SK-N-SH (cell line): Measurements from ENCODE around the gene TENT4A. TPM values are rescaled to one million over a fixed set of nuclear protein-coding genes. Genes with fewer than 3 reads are reported as not detected.

Source experiments
- CTCF ChIA-PET: fragments of 300-600, 350-600 bp; formaldehyde crosslinking; extraction: SDS; loops from one replicate; lab custom pipeline; 2021; lab: Yijun Ruan, JAX
- POLR2A ChIA-PET: fragments of 350-600 bp; sonication (Branson Sonifier 250); formaldehyde crosslinking; extraction: SDS; loops from one replicate; lab custom pipeline; 2020; ENCODE audit warnings: antibody characterized with exemption, inconsistent platforms; lab: Yijun Ruan, JAX
- DNase-seq: peaks from one replicate; pipeline ENCODE4 v3.0.0; 2012
- H2AFZ ChIP-seq: fragments of 200-600 bp; sonication (generic); 2 replicates; pipeline ENCODE4 v1.8.1; 2016; ENCODE audit warnings: antibody characterized with exemption, mild to moderate bottlenecking, low read depth
- H3F3A ChIP-seq: fragments of 200-600 bp; sonication (generic); replicated peaks from 2 replicates; pipeline ENCODE3; 2016; ENCODE audit warnings: antibody characterized with exemption, mild to moderate bottlenecking; ENCODE audit not compliant: insufficient read depth
- H3K27ac ChIP-seq, 2 experiments: fragments of 200-500 bp in 1 of 2; fragments of 200-600 bp in 1 of 2; sonication (Bioruptor generic) in 1 of 2; sonication (generic), shearing (Covaris generic) in 1 of 2; 2 replicates each; pipeline versions ENCODE4 v1.5.1 to v1.6.1; 2014 to 2016; ENCODE audit warnings: low read depth in 2 of 2, inconsistent platforms in 1 of 2, low read length in 1 of 2, mild to moderate bottlenecking in 1 of 2, mixed read lengths in 1 of 2
- H3K27me3 ChIP-seq: fragments of 200-600 bp; sonication (generic), shearing (Covaris generic); 2 replicates; pipeline ENCODE4 v1.6.1; 2016; ENCODE audit warnings: mixed run types; ENCODE audit not compliant: insufficient read depth
- H3K36me3 ChIP-seq, 2 experiments: fragments of 200-500 bp in 1 of 2; fragments of 200-600 bp in 1 of 2; sonication (Bioruptor generic) in 1 of 2; sonication (generic) in 1 of 2; replicated peaks in 1 of 2; 2 replicates each; pipeline versions ENCODE3 to v1.5.1; 2014 to 2016; ENCODE audit warnings: low read length in 1 of 2, mild to moderate bottlenecking in 1 of 2; ENCODE audit not compliant: insufficient read depth in 2 of 2, control insufficient read depth in 1 of 2
- H3K4me1 ChIP-seq, 2 experiments: fragments of 200-500 bp in 1 of 2; fragments of 200-600 bp in 1 of 2; sonication (Bioruptor generic) in 1 of 2; sonication (generic), shearing (Covaris generic) in 1 of 2; 2 replicates each; pipeline versions ENCODE4 v1.5.1 to v1.6.1; 2014 to 2016; ENCODE audit warnings: low read depth in 1 of 2, low read length in 1 of 2, mixed run types in 1 of 2; ENCODE audit not compliant: insufficient read depth in 2 of 2, control insufficient read depth in 1 of 2
- H3K4me2 ChIP-seq: fragments of 200-600 bp; sonication (generic), shearing (Covaris generic); 2 replicates; pipeline ENCODE4 v1.6.1; 2017; ENCODE audit warnings: mixed run types
- H3K4me3 ChIP-seq, 2 experiments: fragments of 200-500 bp in 1 of 2; fragments of 200-600 bp in 1 of 2; sonication (Bioruptor generic) in 1 of 2; sonication (generic), shearing (Covaris generic) in 1 of 2; 2 replicates each; pipeline versions ENCODE4 v1.5.1 to v1.8.1; 2014 to 2016; ENCODE audit warnings: low read depth in 2 of 2, inconsistent platforms in 1 of 2, low read length in 1 of 2, mild to moderate bottlenecking in 1 of 2, mixed read lengths in 1 of 2, moderate library complexity in 1 of 2
- H3K79me2 ChIP-seq: fragments of 200-600 bp; sonication (generic); 2 replicates; pipeline ENCODE4 v1.8.1; 2017; ENCODE audit warnings: mild to moderate bottlenecking; ENCODE audit not compliant: insufficient read depth
- H3K9ac ChIP-seq: fragments of 200-600 bp; sonication (generic); 2 replicates; pipeline ENCODE4 v1.6.1; 2017; ENCODE audit warnings: mixed run types
- H3K9me2 ChIP-seq: fragments of 200-600 bp; sonication (generic); 2 replicates; pipeline ENCODE4 v1.6.1; 2017; ENCODE audit warnings: mixed run types
- H3K9me3 ChIP-seq: fragments of 200-600 bp; sonication (generic); 2 replicates; pipeline ENCODE4 v1.6.1; 2017; ENCODE audit warnings: mixed run types, mild to moderate bottlenecking, moderate library complexity
- H4K20me1 ChIP-seq: fragments of 200-600 bp; sonication (generic); 2 replicates; pipeline ENCODE4 v1.6.1; 2017; ENCODE audit warnings: mild to moderate bottlenecking, mixed run types; ENCODE audit not compliant: insufficient read depth
- CHD2 ChIP-seq: fragments of 150-350 bp; IDR thresholded peaks from 2 replicates; pipeline ENCODE4 v1.6.1; 2018; ENCODE audit warnings: low read length; ENCODE audit not compliant: partially characterized antibody
- EP300 ChIP-seq, 2 experiments: IDR thresholded peaks; 2 replicates each; pipeline versions ENCODE4 v1.4.0 to v1.6.1; 2012; ENCODE audit warnings: borderline replicate concordance in 1 of 2, low read depth in 1 of 2, low read length in 1 of 2
- FOSL2 ChIP-seq: IDR thresholded peaks from 2 replicates; pipeline ENCODE4 v1.4.0; 2012; ENCODE audit warnings: low read depth, mild to moderate bottlenecking, moderate library complexity, borderline replicate concordance
- FOXM1 ChIP-seq: IDR thresholded peaks from 2 replicates; pipeline ENCODE4 v1.4.0; 2012; ENCODE audit warnings: low read depth, mild to moderate bottlenecking
- MXI1 ChIP-seq: IDR thresholded peaks from 2 replicates; pipeline ENCODE4 v1.6.1; 2012; ENCODE audit warnings: mild to moderate bottlenecking, low read depth, low read length, improper control_type of control experiment
- NFIC ChIP-seq: IDR thresholded peaks from 2 replicates; pipeline ENCODE4 v1.4.0; 2012; ENCODE audit warnings: borderline replicate concordance
- NRF1 ChIP-seq: IDR thresholded peaks from 2 replicates; pipeline ENCODE4 v1.6.1; 2012; ENCODE audit warnings: low read depth, mild to moderate bottlenecking, low read length
- POLR2AphosphoS5 ChIP-seq: IDR thresholded peaks from 2 replicates; pipeline ENCODE4 v1.6.1; 2012; ENCODE audit warnings: low read depth, low read length
- RCOR1 ChIP-seq: fragments of 150-350 bp; IDR thresholded peaks from 2 replicates; pipeline ENCODE4 v1.6.1; 2017; ENCODE audit warnings: antibody characterized with exemption, low read length
- RFX5 ChIP-seq: IDR thresholded peaks from 2 replicates; pipeline ENCODE4 v1.6.1; 2012; ENCODE audit warnings: mild to moderate bottlenecking, improper control_type of control experiment, low read length
- TAF1 ChIP-seq: IDR thresholded peaks from 2 replicates; pipeline ENCODE4 v1.6.1; 2012; ENCODE audit warnings: low read depth, mild to moderate bottlenecking, low read length, moderate library complexity, borderline replicate concordance
- TCF12 ChIP-seq: IDR thresholded peaks from 2 replicates; pipeline ENCODE4 v1.4.0; 2012
- WGBS: methylation state at CpG from one replicate; pipeline ENCODE4 v1.1.6; 2017; ENCODE audit warnings: low lambda C conversion rate; 5-methylcytosine and 5-hydroxymethylcytosine counted together
- polyA plus RNA-seq, 3 experiments: library from polyadenylated mRNA; depleted of rRNA; stranded (reverse); fragments of >200 nt; gene quantifications; 2 replicates each; pipeline ENCODE4 v1.2.3, GENCODE V29; 2012
- TF ChIP-seq, protein P1 (sequence below): IDR thresholded peaks from 2 replicates; pipeline ENCODE4 v1.4.0; 2012; ENCODE audit warnings: low read depth, borderline replicate concordance
- TF ChIP-seq, protein P2 (sequence below): IDR thresholded peaks from 2 replicates; pipeline ENCODE4 v1.6.1; 2012; ENCODE audit warnings: mild to moderate bottlenecking, low read depth, low read length, moderate library complexity
- TF ChIP-seq, protein P3 (sequence below): fragments of 150-350 bp; IDR thresholded peaks from 2 replicates; pipeline ENCODE4 v1.6.1; 2017; ENCODE audit warnings: antibody characterized with exemption, low read length, low read depth, borderline replicate concordance

TENT4A gene
- polyA plus RNA-seq, 1 of the 3 experiments (the other 2 are of a cell fraction): 6.0 TPM

GRCh38 chr5:6675784-6676491, 37.3 kb upstream of the TENT4A start:
- Histone ChIP-seq H3K4me1 (no peaks in the 10 kb centered on the region), H3K27me3 (no peaks in the 10 kb centered on the region), H3K79me2 (no peaks in the 10 kb centered on the region), H4K20me1 (no peaks in the 10 kb centered on the region), H3K27ac (no peak overlapping the region), H3K9ac (no peak overlapping the region), H3F3A (no peaks in the 10 kb centered on the region), H3K9me2 (no peaks in the 10 kb centered on the region), H2AFZ (no peak overlapping the region), H3K4me3 (no peak overlapping the region), H3K4me2 (no peak overlapping the region), H3K9me3 (no peaks in the 10 kb centered on the region), H3K36me3 (peaks cover 0 to 17% of the 10 kb centered on the region in 2 experiments)
- 0 out of 2 replicates have a peak, but pooled peaks have one; percentile 20 for TF ChIP-seq NFIC
- TF ChIP-seq RFX5: no peak
- ChIA-PET POLR2A (no interaction called here), CTCF (interaction anchor here (1.0 kb wide), 1 partner anchor 27 kb away, joined by 3 read pairs; no protein-coding TSS in a partner anchor)
- DNase-seq: no peak
- WGBS: 97% methylated on average over 5 of the region's 5 CpGs

DNA sequence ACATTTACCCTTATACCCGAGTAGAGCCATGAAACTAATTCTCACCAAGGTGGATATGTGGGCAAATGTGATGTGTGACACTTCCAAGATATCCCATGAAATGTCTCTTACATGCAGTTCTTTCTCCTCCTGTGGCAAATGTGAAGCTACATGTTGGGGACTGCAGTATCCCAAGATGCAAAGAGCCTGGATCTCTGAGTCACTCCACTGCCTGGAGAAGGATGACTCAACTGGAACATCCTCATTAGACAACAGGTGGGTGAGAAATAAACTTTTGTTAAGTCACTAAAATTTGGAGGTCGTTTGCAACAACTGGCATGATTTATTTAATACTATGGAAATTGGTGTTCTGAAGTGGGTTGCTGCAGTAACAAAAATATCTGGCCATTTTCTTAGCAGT, 36.5 kb upstream of the TENT4A start:
- no peak overlapping the region for H3K4me3 ChIP-seq
- H3K36me3 ChIP-seq: peaks cover 0 to 10% of the 10 kb centered on the region in 2 experiments
- no peaks in the 10 kb centered on the region for H3K9me3 ChIP-seq
- WGBS: 47% methylated on average over 2 of the region's 2 CpGs
- TF ChIP-seq FOSL2: peak; percentile 56; the same call in 1 of the 2 replicates
- no peak for TF ChIP-seq TCF12
- H3K27me3 ChIP-seq: no peaks in the 10 kb centered on the region
- H3K4me1 ChIP-seq: no peaks in the 10 kb centered on the region
- H4K20me1 ChIP-seq: no peaks in the 10 kb centered on the region
- no peak overlapping the region for H3K4me2 ChIP-seq
- no peaks in the 10 kb centered on the region for H3K79me2 ChIP-seq
- H3K9ac ChIP-seq: no peak overlapping the region
- H3K27ac ChIP-seq: no peak overlapping the region
- H3F3A ChIP-seq: no peaks in the 10 kb centered on the region
- DNase-seq: no peak
- no peak overlapping the region for H2AFZ ChIP-seq
- H3K9me2 ChIP-seq: no peaks in the 10 kb centered on the region
- ChIA-PET POLR2A (no interaction called here), CTCF (interaction anchor here (0.6 kb wide), 1 partner anchor 1132 kb away, joined by 3 read pairs; no protein-coding TSS in a partner anchor)

- Histone ChIP-seq H3K9ac (no peak overlapping the region), H3K4me3 (no peak overlapping the region), H3K9me2 (no peaks in the 10 kb centered on the region), H3F3A (no peaks in the 10 kb centered on the region), H3K4me2 (no peak overlapping the region), H3K79me2 (no peaks in the 10 kb centered on the region), H4K20me1 (no peaks in the 10 kb centered on the region), H3K9me3 (no peaks in the 10 kb centered on the region), H3K36me3 (no peaks in the 10 kb centered on the region), H3K27ac (no peak overlapping the region), H3K27me3 (no peaks in the 10 kb centered on the region), H3K4me1 (no peaks in the 10 kb centered on the region; a peak in 1 of 4 replicates), H2AFZ (no peak overlapping the region)
- POLR2A ChIA-PET: no interaction called here
- no peak for DNase-seq
- 89% methylated on average over 1 of the region's 1 CpG for WGBS
- CTCF ChIA-PET: no interaction called here
- TF ChIP-seq TAF1 (no peak), TCF12 (no peak), CHD2 (no peak), RFX5 (no peak), NRF1 (no peak), POLR2AphosphoS5 (no peak), RCOR1 (no peak), FOSL2 (no peak), MXI1 (no peak), NFIC (no peak), FOXM1 (no peak), EP300 (IDR thresholded peaks at IDR 0.05; ENCODE audit: borderline replicate concordance in 1 of 2, low read depth in 1 of 2, low read length in 1 of 2) (no peak)
- TF ChIP-seq, protein P1, sequence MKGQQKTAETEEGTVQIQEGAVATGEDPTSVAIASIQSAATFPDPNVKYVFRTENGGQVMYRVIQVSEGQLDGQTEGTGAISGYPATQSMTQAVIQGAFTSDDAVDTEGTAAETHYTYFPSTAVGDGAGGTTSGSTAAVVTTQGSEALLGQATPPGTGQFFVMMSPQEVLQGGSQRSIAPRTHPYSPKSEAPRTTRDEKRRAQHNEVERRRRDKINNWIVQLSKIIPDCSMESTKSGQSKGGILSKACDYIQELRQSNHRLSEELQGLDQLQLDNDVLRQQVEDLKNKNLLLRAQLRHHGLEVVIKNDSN: no peak
- TF ChIP-seq, protein P2, sequence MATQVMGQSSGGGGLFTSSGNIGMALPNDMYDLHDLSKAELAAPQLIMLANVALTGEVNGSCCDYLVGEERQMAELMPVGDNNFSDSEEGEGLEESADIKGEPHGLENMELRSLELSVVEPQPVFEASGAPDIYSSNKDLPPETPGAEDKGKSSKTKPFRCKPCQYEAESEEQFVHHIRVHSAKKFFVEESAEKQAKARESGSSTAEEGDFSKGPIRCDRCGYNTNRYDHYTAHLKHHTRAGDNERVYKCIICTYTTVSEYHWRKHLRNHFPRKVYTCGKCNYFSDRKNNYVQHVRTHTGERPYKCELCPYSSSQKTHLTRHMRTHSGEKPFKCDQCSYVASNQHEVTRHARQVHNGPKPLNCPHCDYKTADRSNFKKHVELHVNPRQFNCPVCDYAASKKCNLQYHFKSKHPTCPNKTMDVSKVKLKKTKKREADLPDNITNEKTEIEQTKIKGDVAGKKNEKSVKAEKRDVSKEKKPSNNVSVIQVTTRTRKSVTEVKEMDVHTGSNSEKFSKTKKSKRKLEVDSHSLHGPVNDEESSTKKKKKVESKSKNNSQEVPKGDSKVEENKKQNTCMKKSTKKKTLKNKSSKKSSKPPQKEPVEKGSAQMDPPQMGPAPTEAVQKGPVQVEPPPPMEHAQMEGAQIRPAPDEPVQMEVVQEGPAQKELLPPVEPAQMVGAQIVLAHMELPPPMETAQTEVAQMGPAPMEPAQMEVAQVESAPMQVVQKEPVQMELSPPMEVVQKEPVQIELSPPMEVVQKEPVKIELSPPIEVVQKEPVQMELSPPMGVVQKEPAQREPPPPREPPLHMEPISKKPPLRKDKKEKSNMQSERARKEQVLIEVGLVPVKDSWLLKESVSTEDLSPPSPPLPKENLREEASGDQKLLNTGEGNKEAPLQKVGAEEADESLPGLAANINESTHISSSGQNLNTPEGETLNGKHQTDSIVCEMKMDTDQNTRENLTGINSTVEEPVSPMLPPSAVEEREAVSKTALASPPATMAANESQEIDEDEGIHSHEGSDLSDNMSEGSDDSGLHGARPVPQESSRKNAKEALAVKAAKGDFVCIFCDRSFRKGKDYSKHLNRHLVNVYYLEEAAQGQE: no peak
- TF ChIP-seq, protein P3, sequence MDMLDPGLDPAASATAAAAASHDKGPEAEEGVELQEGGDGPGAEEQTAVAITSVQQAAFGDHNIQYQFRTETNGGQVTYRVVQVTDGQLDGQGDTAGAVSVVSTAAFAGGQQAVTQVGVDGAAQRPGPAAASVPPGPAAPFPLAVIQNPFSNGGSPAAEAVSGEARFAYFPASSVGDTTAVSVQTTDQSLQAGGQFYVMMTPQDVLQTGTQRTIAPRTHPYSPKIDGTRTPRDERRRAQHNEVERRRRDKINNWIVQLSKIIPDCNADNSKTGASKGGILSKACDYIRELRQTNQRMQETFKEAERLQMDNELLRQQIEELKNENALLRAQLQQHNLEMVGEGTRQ: no peak
These were observed 34.8 kb upstream of the TENT4A start for GRCh38 chr5:6678385-6678784.
